Endothelial cell of umbilical vein (primary cell): ENCODE measurements around the gene DNAJC3.

ENCODE experiments used
- CTCF ChIP-seq, 2 donors: IDR thresholded peaks; 1 replicate in 1 of 2; 2 replicates in 1 of 2; pipeline ENCODE4 v1.5.1; 2011; ENCODE audit warnings: low read length in 2 of 2, mild to moderate bottlenecking in 2 of 2, moderate library complexity in 2 of 2, control low read depth in 1 of 2, inconsistent platforms in 1 of 2, low read depth in 1 of 2; ENCODE audit not compliant: insufficient read depth in 1 of 2; ENCODE audit errors: extremely low read depth in 1 of 2
- EZH2 ChIP-seq: IDR thresholded peaks from 2 replicates; pipeline ENCODE4 v1.6.1; 2012; ENCODE audit warnings: borderline replicate concordance, low read depth, mild to moderate bottlenecking, moderate library complexity, low read length, inconsistent platforms; ENCODE audit not compliant: severe bottlenecking
- FOS ChIP-seq: IDR thresholded peaks from 2 replicates; pipeline ENCODE4 v1.6.1; 2011; ENCODE audit warnings: mild to moderate bottlenecking, low read length, moderate library complexity, borderline replicate concordance; ENCODE audit not compliant: insufficient read depth
- MAX ChIP-seq: IDR thresholded peaks from 2 replicates; pipeline ENCODE4 v1.6.1; 2011; ENCODE audit not compliant: insufficient read depth, insufficient read length
- POLR2AphosphoS5 ChIP-seq: IDR thresholded peaks from 2 replicates; pipeline ENCODE4 v1.6.1; 2012; ENCODE audit warnings: low read depth, mild to moderate bottlenecking, control low read depth, low read length, moderate library complexity; ENCODE audit not compliant: insufficient read depth

- no peak for TF ChIP-seq CTCF (IDR thresholded peaks at IDR 0.05; ENCODE audit: extremely low read depth in 1 of 2, insufficient read depth in 1 of 2, low read depth in 1 of 2, low read length in 2 of 2)
- TF ChIP-seq POLR2AphosphoS5: no peak
- TF ChIP-seq FOS: no peak
- TF ChIP-seq MAX: no peak
- TF ChIP-seq EZH2: no peak
These were observed 120.1 kb downstream of the DNAJC3 start for GRCh38 chr13:95797016-95797415.
